Right cardiac atrium (tissue), 5 donors: ENCODE data around the gene PFKL. TPM values are rescaled to one million over a fixed set of nuclear protein-coding genes. Genes with fewer than 3 reads are reported as not detected.

Source experiments
- ATAC-seq, 2 donors: fragments of 200-7000 bp; cut with Tn5 transposase; one replicate each; pipeline versions ENCODE4 v1.8.0 to v1.9.1; 2020; ENCODE audit warnings: moderate library complexity in 2 of 2, mild to moderate bottlenecking in 1 of 2
- DNase-seq, 3 donors: peaks; one replicate each; pipeline ENCODE4 v3.0.0-alpha.2; 2020
- H3K27ac ChIP-seq: one replicate; pipeline ENCODE4 v1.5.1; 2013; ENCODE audit warnings: mild to moderate bottlenecking, low read length, control low read depth, moderate library complexity
- H3K27me3 ChIP-seq: one replicate; pipeline ENCODE4 v1.6.1; 2013; ENCODE audit not compliant: control insufficient read depth, insufficient read depth
- H3K4me1 ChIP-seq: one replicate; pipeline ENCODE4 v1.6.1; 2013; ENCODE audit warnings: low read length; ENCODE audit not compliant: control insufficient read depth, insufficient read depth
- H3K4me3 ChIP-seq: one replicate; pipeline ENCODE4 v1.5.1; 2013; ENCODE audit warnings: low read length, control low read depth
- H3K9me3 ChIP-seq: one replicate; pipeline ENCODE4 v1.6.1; 2013; ENCODE audit warnings: low read length; ENCODE audit not compliant: control insufficient read depth
- WGBS: extraction: QIAGEN DNeasy Blood & Tissue Kit; methylation state at CpG from one replicate; pipeline ENCODE4 v1.1.7; 2013; 5-methylcytosine and 5-hydroxymethylcytosine counted together
- intact Hi-C, 4 donors: fragments of 100-400 bp; cut with DNase I; formaldehyde crosslinking; loops; one replicate each; pipeline versions ENCODE4 v1.11.0 to v1.14.0; 2022 to 2023
- long read RNA-seq, 4 donors: library from polyadenylated mRNA; unstranded; transcript quantifications; one replicate each; pipeline ENCODE4 v2.0.0, GENCODE V29; 2020 to 2021
- polyA plus RNA-seq: library from polyadenylated mRNA; stranded (reverse); fragments of 200-250 nt; gene quantifications from one replicate; pipeline ENCODE4 v1.2.3, GENCODE V29; 2013
- total RNA-seq, 4 donors: library from RNA; stranded (reverse); fragmentation: NEBNext Ultra II Directional; extraction: Animal tissue kit (Norgen Biotek cat#: 25700); gene quantifications; one replicate each; pipeline ENCODE4 v1.2.1, GENCODE V29; 2021
- donor health status: healthy with polysubstance abuse.
- donor health status: DM: no; HTN: yes; CAD: no.
- donor health status: DM: no; HTN: no; CAD: no.
- donor health status: DM: no; HTN: yes; CAD: no; lungs with severe emphysema.
- donor health status: DM: yes; HTN: yes; CAD: no.

Gene PFKL
- total RNA-seq (10 to 100 TPM; 43.2 to 54.9 (median 49.6) TPM), polyA plus RNA-seq (42.8 TPM)
- long read RNA-seq, donor 1, transcript PFKL-201 (22 exons, 2,912 nt): major isoform, 137 of 317 reads
- long read RNA-seq, donor 1, partial matches to known transcripts: 88 of 317 reads
- long read RNA-seq, donor 1, other reads (novel, unspliced or antisense): 90 of 317 reads
- long read RNA-seq, donor 2, transcript PFKL-201 (22 exons, 2,912 nt): major isoform, 111 of 217 reads
- long read RNA-seq, donor 2, partial matches to known transcripts: 43 of 217 reads
- long read RNA-seq, donor 2, other reads (novel, unspliced or antisense): 61 of 217 reads
- long read RNA-seq, donor 3, transcript PFKL-201 (22 exons, 2,912 nt): major isoform, 500 of 916 reads
- long read RNA-seq, donor 3, partial matches to known transcripts: 204 of 916 reads
- long read RNA-seq, donor 3, other reads (novel, unspliced or antisense): 203 of 916 reads
- long read RNA-seq, donor 4, transcript PFKL-201 (22 exons, 2,912 nt): major isoform, 68 of 141 reads
- long read RNA-seq, donor 4, partial matches to known transcripts: 16 of 141 reads
- long read RNA-seq, donor 4, other reads (novel, unspliced or antisense): 56 of 141 reads

DNA sequence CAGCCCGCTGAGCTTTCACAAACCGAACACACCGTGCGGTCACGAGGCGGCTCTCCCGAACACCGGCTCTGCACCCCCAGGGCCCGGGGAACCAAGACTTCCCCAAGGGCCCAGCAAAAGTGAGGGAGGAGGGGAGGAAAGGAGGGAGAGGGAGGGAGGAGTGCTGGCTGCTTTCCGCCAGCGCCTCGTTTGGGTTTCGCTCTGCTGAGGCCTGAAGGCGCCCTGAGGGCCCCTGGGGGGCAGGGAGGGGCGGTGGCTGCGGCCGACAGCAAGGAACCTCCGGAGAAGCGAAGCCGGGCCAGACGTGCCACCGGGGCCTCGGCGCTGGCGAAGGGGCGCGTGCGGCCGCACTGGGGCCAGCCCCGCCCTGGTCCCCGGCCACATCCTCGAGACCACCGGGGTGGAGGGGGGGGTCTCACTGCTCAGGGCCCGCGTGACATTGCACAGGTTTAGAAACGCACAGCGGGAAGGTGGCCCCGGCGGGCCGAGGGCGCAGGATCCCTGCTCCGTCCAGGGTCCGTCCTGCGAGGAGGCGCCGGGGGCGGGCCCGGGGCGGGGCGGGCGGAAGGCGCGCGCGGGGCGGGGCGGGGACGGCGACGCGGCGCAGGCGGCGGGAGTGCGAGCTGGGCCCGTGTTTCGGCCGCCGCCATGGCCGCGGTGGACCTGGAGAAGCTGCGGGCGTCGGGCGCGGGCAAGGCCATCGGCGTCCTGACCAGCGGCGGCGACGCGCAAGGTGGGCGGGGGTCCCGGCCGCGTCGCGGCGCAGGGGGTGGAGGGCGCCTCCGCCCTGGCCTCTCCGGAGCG is at the start of gene PFKL:
PFKL (plus strand) TSS at position 596 of the 804 bp plus-strand sequence; CDS start at position 649, 53 bp downstream.
- intact Hi-C loops: no loop called here
- whole genome bisulfite sequencing: under 1% methylated on average over 92 of the region's 94 CpGs
- peak; percentile 72 to 92 (median 90) for DNase-seq
- peak; percentile 63 to 73 for ATAC-seq
- Histone ChIP-seq H3K4me3 (peak within 1 kb of the TSS; percentile 90), H3K27ac (peak within 1 kb of the TSS; percentile 71), H3K4me1 (peaks cover 3% of the 10 kb centered on the region), H3K27me3 (no peaks in the 10 kb centered on the region), H3K9me3 (no peaks in the 10 kb centered on the region)

GRCh38 chr21:44253832-44254710 is 45.8 kb upstream of the PFKL start:
- no peaks in the 10 kb centered on the region for H3K27me3 ChIP-seq
- H3K9me3 ChIP-seq: no peaks in the 10 kb centered on the region
- no peaks in the 10 kb centered on the region for H3K4me1 ChIP-seq
- H3K4me3 ChIP-seq: no peak overlapping the region
- ATAC-seq: peak in 1 of 2 donors; percentile 28
- DNase-seq: peak in 1 of 3 donors; percentile 39
- intact Hi-C loops: no loop called here
- H3K27ac ChIP-seq: no peak overlapping the region
- 66% methylated on average over 29 of the region's 29 CpGs for WGBS

DNA sequence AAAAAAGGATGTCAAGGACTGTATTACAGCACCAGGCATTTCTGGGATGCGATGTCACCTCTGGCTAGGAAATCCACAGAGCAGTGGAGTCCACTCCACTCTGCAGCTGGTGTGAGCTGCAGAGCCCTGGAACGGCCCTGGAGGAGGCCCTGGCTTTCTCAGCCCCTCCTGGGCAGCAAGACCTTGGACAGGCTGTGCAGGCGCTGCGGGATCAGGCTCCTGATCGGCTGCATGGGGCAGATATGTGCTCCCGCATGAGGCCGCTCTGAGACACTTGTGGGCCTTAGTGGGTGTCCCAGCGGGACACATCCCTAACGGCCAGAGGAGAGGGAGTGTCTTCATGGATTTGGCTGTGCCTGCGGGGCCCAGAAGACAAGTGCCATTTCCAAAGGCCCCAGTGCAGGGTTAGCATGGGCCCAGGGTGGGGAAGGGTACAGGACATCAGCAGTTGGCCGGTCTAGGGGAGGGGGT is 44.3 kb upstream of the PFKL start:
- peak in 1 of 2 donors; percentile 17 for ATAC-seq
- intact Hi-C loops: no loop called here
- no peaks in the 10 kb centered on the region for H3K9me3 ChIP-seq
- no peak overlapping the region for H3K27ac ChIP-seq
- 71% methylated on average over 11 of the region's 11 CpGs for WGBS
- peak in 1 of 3 donors; percentile 27 for DNase-seq
- H3K4me3 ChIP-seq: no peak overlapping the region
- no peaks in the 10 kb centered on the region for H3K4me1 ChIP-seq
- no peaks in the 10 kb centered on the region for H3K27me3 ChIP-seq

GRCh38 chr21:44258056-44258725 is 41.7 kb upstream of the PFKL start:
- peak in 1 of 3 donors; percentile 44 for DNase-seq

GRCh38 chr21:44259082-44259705 is 40.7 kb upstream of the PFKL start:
- no peak overlapping the region for H3K27ac ChIP-seq
- no peak overlapping the region for H3K4me3 ChIP-seq
- intact Hi-C loops: no loop called here
- no peak for ATAC-seq
- H3K9me3 ChIP-seq: no peaks in the 10 kb centered on the region
- no peaks in the 10 kb centered on the region for H3K4me1 ChIP-seq
- DNase-seq: peak in 1 of 3 donors; percentile 29
- 81% methylated on average over 22 of the region's 22 CpGs for WGBS
- no peaks in the 10 kb centered on the region for H3K27me3 ChIP-seq

More at GRCh38 chr21:44258056-44258725, 41.7 kb upstream of the PFKL start:
- no peak overlapping the region for H3K4me3 ChIP-seq
- H3K9me3 ChIP-seq: no peaks in the 10 kb centered on the region
- ATAC-seq: no peak
- H3K27me3 ChIP-seq: no peaks in the 10 kb centered on the region
- no peaks in the 10 kb centered on the region for H3K4me1 ChIP-seq
- no peak overlapping the region for H3K27ac ChIP-seq
- intact Hi-C loops: no loop called here
- 90% methylated on average over 34 of the region's 34 CpGs for WGBS

- WGBS: 58% methylated on average over 4 of the region's 4 CpGs
- intact Hi-C loops: no loop called here
Measured at GRCh38 chr21:44260066-44260465, 39.8 kb upstream of the PFKL start.

GRCh38 chr21:44260791-44261631 is 38.8 kb upstream of the PFKL start:
- no peak for ATAC-seq
- Histone ChIP-seq H3K4me1 (no peaks in the 10 kb centered on the region), H3K9me3 (no peaks in the 10 kb centered on the region), H3K27ac (no peak overlapping the region), H3K4me3 (no peak overlapping the region), H3K27me3 (no peaks in the 10 kb centered on the region)
- 78% methylated on average over 19 of the region's 19 CpGs for WGBS
- intact Hi-C loops: no loop called here
- peak in 1 of 3 donors; percentile 45 for DNase-seq

More at GRCh38 chr21:44260066-44260465, 39.8 kb upstream of the PFKL start:
- DNase-seq (no peak), ATAC-seq (no peak)
- Histone ChIP-seq H3K4me3 (no peak overlapping the region), H3K4me1 (no peaks in the 10 kb centered on the region), H3K27me3 (no peaks in the 10 kb centered on the region), H3K9me3 (no peaks in the 10 kb centered on the region), H3K27ac (no peak overlapping the region)

DNA sequence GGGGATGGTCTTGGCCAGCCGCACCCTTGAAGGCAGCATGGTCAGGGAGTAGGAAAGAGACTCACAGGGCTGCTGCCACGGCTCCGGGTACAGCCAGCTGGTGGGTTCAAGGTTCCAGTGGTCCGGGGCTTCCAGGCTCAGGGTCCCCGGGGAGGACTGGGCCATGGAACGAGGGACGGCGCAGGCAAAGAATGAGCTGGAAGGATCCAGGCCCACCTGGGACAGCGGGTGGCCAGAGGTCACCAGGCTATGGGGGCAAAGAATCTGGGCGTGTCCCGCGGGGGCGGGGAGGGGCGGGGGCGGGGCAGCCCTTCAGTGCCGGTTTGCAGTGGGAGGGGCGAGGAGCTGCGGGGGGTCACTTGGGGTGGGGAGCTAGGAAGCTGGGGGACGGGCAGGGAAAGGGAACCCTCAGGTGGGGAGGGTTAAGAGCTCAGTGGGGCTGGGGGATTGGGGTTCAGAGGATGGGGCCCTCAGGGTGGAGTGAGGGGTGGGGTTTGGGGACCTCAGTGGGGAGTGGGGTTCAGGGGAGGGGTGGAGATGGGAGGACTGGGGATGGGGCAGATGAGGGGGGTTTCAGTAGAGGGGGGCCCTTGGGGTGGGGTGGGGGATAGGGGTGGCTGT is 38.1 kb upstream of the PFKL start, which contains the start of gene DNMT3L:
DNMT3L (minus strand) TSS at position 223 of the 621 bp plus-strand sequence. CDS start 638 bp downstream, outside the sequence.
- intact Hi-C loops: no loop called here
- no peaks in the 10 kb centered on the region for H3K4me1 ChIP-seq
- H3K27ac ChIP-seq: no peak within 1 kb of the TSS
- no peaks in the 10 kb centered on the region for H3K9me3 ChIP-seq
- ATAC-seq: no peak
- no peaks in the 10 kb centered on the region for H3K27me3 ChIP-seq
- WGBS: 77% methylated on average over 19 of the region's 19 CpGs
- DNase-seq: peak in 1 of 3 donors; percentile 48
- H3K4me3 ChIP-seq: no peak within 1 kb of the TSS
